Gastroesophageal sphincter (tissue), 4 donors: ENCODE data around the gene CAPN8. TPM values are rescaled to one million over a fixed set of nuclear protein-coding genes. Genes with fewer than 3 reads are reported as not detected.

Experiments used
- ATAC-seq: fragments of 150-250 bp; one replicate; pipeline ENCODE4 v1.9.1; 2016; ENCODE audit warnings: mild to moderate bottlenecking, moderate library complexity
- H3K27ac ChIP-seq, 4 donors: fragments of 200-600 bp; sonication (generic) in 3 of 4; 1 replicate in 3 of 4; 2 replicates in 1 of 4; pipeline ENCODE4 v1.5.1; 2016 to 2019
- H3K27me3 ChIP-seq: fragments of 200-600 bp; sonication (generic); one replicate; pipeline ENCODE4 v1.5.1; 2019
- H3K36me3 ChIP-seq, 2 donors: fragments of 200-600 bp; sonication (generic); one replicate each; pipeline ENCODE4 v1.5.1; 2019; ENCODE audit warnings: control low read depth in 1 of 2
- H3K4me1 ChIP-seq, 3 donors: fragments of 200-600 bp; sonication (generic); 1 replicate in 2 of 3; 2 replicates in 1 of 3; pipeline ENCODE4 v1.5.1; 2016 to 2019; ENCODE audit warnings: control low read depth in 2 of 3
- H3K4me3 ChIP-seq, 2 donors: fragments of 200-600 bp; sonication (generic); one replicate each; pipeline ENCODE4 v1.5.1; 2019; ENCODE audit warnings: mild to moderate bottlenecking in 1 of 2, moderate library complexity in 1 of 2
- H3K9me3 ChIP-seq, 3 donors: fragments of 200-600 bp; sonication (generic); one replicate each; pipeline ENCODE4 v1.5.1; 2017 to 2019; ENCODE audit warnings: control low read depth in 2 of 3
- EP300 ChIP-seq: sonication (generic); formaldehyde crosslinking; IDR thresholded peaks from one replicate; pipeline ENCODE4 v1.6.1; 2017; ENCODE audit warnings: antibody characterized with exemption, mild to moderate bottlenecking
- POLR2A ChIP-seq, 2 donors: fragments of 450-650 bp; IDR thresholded peaks; one replicate each; pipeline ENCODE4 v1.6.1; 2017; ENCODE audit warnings: antibody characterized with exemption in 2 of 2, mild to moderate bottlenecking in 2 of 2, moderate library complexity in 1 of 2
- POLR2AphosphoS5 ChIP-seq: sonication (generic); formaldehyde crosslinking; IDR thresholded peaks from one replicate; pipeline ENCODE4 v1.6.1; 2017; ENCODE audit warnings: antibody characterized with exemption
- WGBS, 2 donors: methylation state at CpG; one replicate each; pipeline ENCODE4 v1.1.5; 2018; ENCODE audit warnings: low coverage in 1 of 2; 5-methylcytosine and 5-hydroxymethylcytosine counted together
- total RNA-seq, 4 donors: library from RNA; depleted of rRNA; stranded (reverse); fragments of >200 nt; gene quantifications; one replicate each; pipeline ENCODE4 v1.1.0, GENCODE V29; 2016
- TF ChIP-seq, protein P1 (sequence below), 4 experiments: fragments of 200-600 bp in 2 of 4; fragments of 450-650 bp in 2 of 4; sonication (generic) in 1 of 4; IDR thresholded peaks; one replicate each; pipeline ENCODE4 v1.5.1; 2017 to 2019; ENCODE audit warnings: antibody characterized with exemption in 4 of 4, mild to moderate bottlenecking in 2 of 4, moderate library complexity in 2 of 4

The CAPN8 gene
- total RNA-seq, 4 donors from 2014 or later, result 0.45 TPM; not detected in 3

DNA sequence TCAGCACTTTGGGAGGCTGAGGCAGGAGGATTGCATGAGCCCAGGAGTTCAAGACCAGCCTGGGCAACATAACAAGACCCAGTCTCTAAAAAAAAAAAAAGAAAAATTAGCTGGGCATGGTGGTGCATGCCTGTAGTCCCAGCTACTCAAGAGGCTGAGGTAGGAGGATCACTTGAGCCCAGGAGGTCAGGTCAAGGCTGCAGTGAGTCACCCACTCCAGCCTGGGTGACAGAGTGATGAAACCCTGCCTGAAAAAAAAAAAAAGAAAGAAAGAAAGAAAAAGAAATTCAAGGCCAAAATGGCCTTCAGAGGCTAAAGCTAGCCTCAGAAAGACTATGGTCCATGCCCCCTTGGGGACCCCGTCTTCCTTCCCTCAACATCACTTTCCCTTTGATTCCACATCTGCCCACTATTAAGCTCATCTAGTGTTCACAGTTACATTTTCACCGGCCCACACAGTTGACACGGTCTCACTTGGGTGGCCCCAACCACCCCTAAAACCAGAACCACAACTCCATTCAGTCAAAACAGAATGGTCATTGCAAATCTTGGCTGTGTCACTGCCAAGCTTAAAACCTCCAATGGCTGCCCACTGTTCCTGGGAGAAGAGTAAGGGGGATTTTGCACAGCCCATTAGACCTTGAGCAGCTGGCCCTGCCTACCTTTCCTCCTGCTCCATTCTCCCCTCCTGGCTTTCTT lies 2.1 kb upstream of the CAPN8 start:
- Histone ChIP-seq H3K27me3 (no peaks in the 10 kb centered on the region), H3K36me3 (no peaks in the 10 kb centered on the region), H3K4me1 (no peaks in the 10 kb centered on the region), H3K4me3 (no peak overlapping the region), H3K9me3 (no peaks in the 10 kb centered on the region), H3K27ac (no peak overlapping the region)
- TF ChIP-seq POLR2AphosphoS5 (no peak), EP300 (no peak), POLR2A (IDR thresholded peaks at IDR 0.05) (no peak)
- TF ChIP-seq, protein P1, sequence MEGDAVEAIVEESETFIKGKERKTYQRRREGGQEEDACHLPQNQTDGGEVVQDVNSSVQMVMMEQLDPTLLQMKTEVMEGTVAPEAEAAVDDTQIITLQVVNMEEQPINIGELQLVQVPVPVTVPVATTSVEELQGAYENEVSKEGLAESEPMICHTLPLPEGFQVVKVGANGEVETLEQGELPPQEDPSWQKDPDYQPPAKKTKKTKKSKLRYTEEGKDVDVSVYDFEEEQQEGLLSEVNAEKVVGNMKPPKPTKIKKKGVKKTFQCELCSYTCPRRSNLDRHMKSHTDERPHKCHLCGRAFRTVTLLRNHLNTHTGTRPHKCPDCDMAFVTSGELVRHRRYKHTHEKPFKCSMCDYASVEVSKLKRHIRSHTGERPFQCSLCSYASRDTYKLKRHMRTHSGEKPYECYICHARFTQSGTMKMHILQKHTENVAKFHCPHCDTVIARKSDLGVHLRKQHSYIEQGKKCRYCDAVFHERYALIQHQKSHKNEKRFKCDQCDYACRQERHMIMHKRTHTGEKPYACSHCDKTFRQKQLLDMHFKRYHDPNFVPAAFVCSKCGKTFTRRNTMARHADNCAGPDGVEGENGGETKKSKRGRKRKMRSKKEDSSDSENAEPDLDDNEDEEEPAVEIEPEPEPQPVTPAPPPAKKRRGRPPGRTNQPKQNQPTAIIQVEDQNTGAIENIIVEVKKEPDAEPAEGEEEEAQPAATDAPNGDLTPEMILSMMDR (IDR thresholded peaks at IDR 0.05), result no peak
- 84 to 86% methylated on average over 3 of the region's 3 CpGs for WGBS, 2 donors
- no peak for ATAC-seq

DNA sequence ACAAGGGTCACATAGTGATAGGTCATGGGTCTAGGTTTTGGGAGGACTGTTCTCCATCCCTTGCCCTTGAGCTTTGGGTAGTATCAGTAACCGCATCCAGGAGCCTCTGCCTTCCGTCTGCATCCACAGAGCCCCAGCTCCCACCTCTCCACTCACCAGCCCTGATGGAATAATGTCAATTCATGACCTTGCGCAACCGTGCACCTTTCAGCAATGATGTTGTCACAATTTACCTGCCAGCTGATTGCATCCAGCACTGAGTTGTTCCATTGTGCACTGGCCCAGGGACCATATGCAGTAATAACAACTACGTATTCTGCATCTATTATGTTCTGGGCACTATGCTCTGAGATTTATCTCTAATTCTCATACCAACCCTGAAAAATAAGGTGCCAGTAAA lies 1.4 kb downstream of the CAPN8 start:
- WGBS, 2 donors, result 60 to 74% methylated on average over 3 to 5 of the region's 5 CpGs
- no peak overlapping the region for H3K27ac ChIP-seq
- H3K36me3 ChIP-seq, result no peaks in the 10 kb centered on the region
- ATAC-seq, result no peak
- H3K4me1 ChIP-seq, result no peaks in the 10 kb centered on the region
- H3K9me3 ChIP-seq, result no peaks in the 10 kb centered on the region
- H3K4me3 ChIP-seq, result no peak overlapping the region
- no peak for TF ChIP-seq POLR2A (IDR thresholded peaks at IDR 0.05)
- TF ChIP-seq, protein P1 (IDR thresholded peaks at IDR 0.05), result no peak
- no peak for TF ChIP-seq POLR2AphosphoS5
- TF ChIP-seq EP300, result no peak
- H3K27me3 ChIP-seq, result no peaks in the 10 kb centered on the region

GRCh38 chr1:223662943-223663342 lies 2.6 kb downstream of the CAPN8 start:
- Histone ChIP-seq H3K27me3 (no peaks in the 10 kb centered on the region), H3K36me3 (no peaks in the 10 kb centered on the region), H3K9me3 (no peaks in the 10 kb centered on the region), H3K4me1 (no peaks in the 10 kb centered on the region), H3K27ac (no peak overlapping the region), H3K4me3 (no peak overlapping the region)
- WGBS, 2 donors, result 70 to 72% methylated on average over 5 of the region's 5 CpGs
- no peak for TF ChIP-seq POLR2A (IDR thresholded peaks at IDR 0.05)
- no peak for TF ChIP-seq POLR2AphosphoS5
- TF ChIP-seq EP300, result no peak
- TF ChIP-seq, protein P1 (IDR thresholded peaks at IDR 0.05), result no peak
- no peak for ATAC-seq

GRCh38 chr1:223659711-223660110 lies 5.8 kb downstream of the CAPN8 start:
- 83 to 85% methylated on average over 4 of the region's 4 CpGs for WGBS, 2 donors
- ATAC-seq, result no peak
- no peaks in the 10 kb centered on the region for H3K9me3 ChIP-seq
- no peak overlapping the region for H3K27ac ChIP-seq
- no peaks in the 10 kb centered on the region for H3K27me3 ChIP-seq
- no peak overlapping the region for H3K4me3 ChIP-seq
- no peaks in the 10 kb centered on the region for H3K36me3 ChIP-seq
- H3K4me1 ChIP-seq, result no peaks in the 10 kb centered on the region
- TF ChIP-seq, protein P1 (IDR thresholded peaks at IDR 0.05), result no peak
- TF ChIP-seq POLR2AphosphoS5 (no peak), EP300 (no peak)

DNA sequence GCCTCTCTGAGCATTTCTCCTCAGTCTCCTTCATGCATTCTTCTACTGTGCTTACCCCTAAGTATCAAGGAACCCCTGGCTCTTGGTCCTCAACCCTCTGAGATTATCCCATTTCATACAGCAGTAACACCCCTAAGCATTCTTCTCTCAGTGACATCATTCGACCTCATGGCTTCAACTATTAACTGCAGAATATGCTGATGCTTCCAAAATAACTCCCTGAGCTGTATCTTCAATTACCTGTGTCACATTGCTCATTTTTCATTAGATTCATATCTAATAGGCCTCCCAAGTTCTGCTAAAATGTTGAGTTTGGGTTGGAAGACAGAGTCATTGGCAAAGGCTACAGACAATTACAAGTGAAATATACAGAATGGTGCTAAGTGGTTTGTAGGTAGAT lies 7.5 kb downstream of the CAPN8 start:
- H3K36me3 ChIP-seq, result no peaks in the 10 kb centered on the region
- 63 to 89% methylated on average over 1 of the region's 1 CpG for WGBS, 2 donors
- H3K27me3 ChIP-seq, result no peaks in the 10 kb centered on the region
- H3K4me1 ChIP-seq, result no peaks in the 10 kb centered on the region
- H3K27ac ChIP-seq, result no peak overlapping the region
- no peak overlapping the region for H3K4me3 ChIP-seq
- no peaks in the 10 kb centered on the region for H3K9me3 ChIP-seq
- ATAC-seq, result no peak
- TF ChIP-seq POLR2AphosphoS5 (no peak), EP300 (no peak), POLR2A (IDR thresholded peaks at IDR 0.05) (no peak)
- TF ChIP-seq, protein P1 (IDR thresholded peaks at IDR 0.05), result no peak
